Fibroblast of mammary gland (primary cell): ENCODE measurements around the gene UBE2G2.

Experiments
- DNase-seq: peaks from one replicate; pipeline ENCODE4 v3.0.0-alpha.2; 2010; ENCODE audit warnings: low read depth
- H3K4me3 ChIP-seq: 2 replicates; pipeline ENCODE4 v1.5.1; 2011; ENCODE audit warnings: low read depth, mild to moderate bottlenecking, low read length, moderate library complexity; ENCODE audit not compliant: control insufficient read depth
- TF ChIP-seq, protein P1 (sequence below): conservative IDR thresholded peaks from 2 replicates; pipeline ENCODE4 v1.5.1; 2011; ENCODE audit warnings: low read depth, low read length, inconsistent platforms; ENCODE audit not compliant: control insufficient read depth, insufficient read depth

Gene UBE2G2

DNA sequence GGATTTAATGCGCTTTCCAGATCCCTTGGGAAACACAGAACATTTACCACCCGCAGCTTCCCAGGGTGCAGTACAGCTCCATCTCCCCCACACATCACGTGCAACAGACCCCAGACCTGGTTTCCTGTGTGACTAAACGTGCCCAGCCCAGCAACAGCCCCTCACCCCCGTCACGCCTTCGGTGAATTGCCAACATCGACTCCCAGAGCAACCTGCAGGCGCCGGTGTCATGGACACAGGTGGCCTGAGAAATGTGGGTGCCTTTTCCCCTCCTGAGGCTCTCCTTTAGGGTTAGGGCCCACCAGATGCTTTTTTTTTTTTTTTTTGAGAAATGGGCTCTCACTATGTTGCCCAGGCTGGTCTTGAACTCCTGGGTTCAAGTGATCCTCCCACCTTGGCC, 40.5 kb upstream of the UBE2G2 start:
- no peak for DNase-seq
- H3K4me3 ChIP-seq = no peak overlapping the region
- TF ChIP-seq, protein P1, sequence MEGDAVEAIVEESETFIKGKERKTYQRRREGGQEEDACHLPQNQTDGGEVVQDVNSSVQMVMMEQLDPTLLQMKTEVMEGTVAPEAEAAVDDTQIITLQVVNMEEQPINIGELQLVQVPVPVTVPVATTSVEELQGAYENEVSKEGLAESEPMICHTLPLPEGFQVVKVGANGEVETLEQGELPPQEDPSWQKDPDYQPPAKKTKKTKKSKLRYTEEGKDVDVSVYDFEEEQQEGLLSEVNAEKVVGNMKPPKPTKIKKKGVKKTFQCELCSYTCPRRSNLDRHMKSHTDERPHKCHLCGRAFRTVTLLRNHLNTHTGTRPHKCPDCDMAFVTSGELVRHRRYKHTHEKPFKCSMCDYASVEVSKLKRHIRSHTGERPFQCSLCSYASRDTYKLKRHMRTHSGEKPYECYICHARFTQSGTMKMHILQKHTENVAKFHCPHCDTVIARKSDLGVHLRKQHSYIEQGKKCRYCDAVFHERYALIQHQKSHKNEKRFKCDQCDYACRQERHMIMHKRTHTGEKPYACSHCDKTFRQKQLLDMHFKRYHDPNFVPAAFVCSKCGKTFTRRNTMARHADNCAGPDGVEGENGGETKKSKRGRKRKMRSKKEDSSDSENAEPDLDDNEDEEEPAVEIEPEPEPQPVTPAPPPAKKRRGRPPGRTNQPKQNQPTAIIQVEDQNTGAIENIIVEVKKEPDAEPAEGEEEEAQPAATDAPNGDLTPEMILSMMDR = no peak

DNA sequence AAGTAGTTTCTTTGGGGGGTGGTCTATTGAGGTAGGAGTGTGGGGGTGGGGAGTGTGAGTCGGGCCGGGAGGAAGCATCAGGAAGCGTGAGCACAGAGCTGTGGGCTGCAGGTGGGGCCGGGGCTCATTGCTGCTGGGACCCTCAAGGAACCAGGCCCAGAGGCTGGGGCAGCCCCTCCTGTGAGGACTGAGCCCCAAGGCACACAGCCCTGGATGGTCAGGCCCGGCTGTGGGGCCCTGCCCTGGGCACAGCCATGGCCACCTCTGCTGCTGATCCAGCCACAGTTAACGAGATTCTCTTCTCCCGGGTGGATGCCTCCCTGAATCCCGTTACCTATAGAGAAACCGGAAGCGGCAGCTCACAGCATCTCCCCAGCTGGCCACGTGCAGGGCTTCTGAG, 39.2 kb upstream of the UBE2G2 start:
- DNase-seq = no peak
- TF ChIP-seq, protein P1 = no peak
- H3K4me3 ChIP-seq = no peak overlapping the region

DNA sequence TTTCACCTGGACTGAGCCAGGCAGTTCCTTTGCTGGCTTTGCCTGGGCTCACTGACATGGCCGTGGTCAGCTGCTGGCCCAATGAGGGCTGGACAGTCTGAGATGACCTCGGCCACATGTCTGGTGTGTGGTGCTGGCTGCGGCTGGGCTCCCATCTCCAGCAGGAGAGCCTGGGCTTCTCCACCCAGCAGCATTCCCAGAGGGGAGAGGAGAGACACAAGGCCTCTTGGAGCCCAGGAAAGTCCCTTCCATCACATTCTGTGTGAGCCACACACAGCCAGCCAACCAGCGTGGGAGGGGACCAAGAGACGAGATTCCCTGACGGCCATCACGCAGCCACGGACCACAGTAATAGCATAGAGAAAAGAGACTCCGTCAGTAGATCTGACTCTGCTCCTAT, 37.3 kb upstream of the UBE2G2 start:
- H3K4me3 ChIP-seq = no peak overlapping the region
- DNase-seq = no peak
- TF ChIP-seq, protein P1 = no peak

DNA sequence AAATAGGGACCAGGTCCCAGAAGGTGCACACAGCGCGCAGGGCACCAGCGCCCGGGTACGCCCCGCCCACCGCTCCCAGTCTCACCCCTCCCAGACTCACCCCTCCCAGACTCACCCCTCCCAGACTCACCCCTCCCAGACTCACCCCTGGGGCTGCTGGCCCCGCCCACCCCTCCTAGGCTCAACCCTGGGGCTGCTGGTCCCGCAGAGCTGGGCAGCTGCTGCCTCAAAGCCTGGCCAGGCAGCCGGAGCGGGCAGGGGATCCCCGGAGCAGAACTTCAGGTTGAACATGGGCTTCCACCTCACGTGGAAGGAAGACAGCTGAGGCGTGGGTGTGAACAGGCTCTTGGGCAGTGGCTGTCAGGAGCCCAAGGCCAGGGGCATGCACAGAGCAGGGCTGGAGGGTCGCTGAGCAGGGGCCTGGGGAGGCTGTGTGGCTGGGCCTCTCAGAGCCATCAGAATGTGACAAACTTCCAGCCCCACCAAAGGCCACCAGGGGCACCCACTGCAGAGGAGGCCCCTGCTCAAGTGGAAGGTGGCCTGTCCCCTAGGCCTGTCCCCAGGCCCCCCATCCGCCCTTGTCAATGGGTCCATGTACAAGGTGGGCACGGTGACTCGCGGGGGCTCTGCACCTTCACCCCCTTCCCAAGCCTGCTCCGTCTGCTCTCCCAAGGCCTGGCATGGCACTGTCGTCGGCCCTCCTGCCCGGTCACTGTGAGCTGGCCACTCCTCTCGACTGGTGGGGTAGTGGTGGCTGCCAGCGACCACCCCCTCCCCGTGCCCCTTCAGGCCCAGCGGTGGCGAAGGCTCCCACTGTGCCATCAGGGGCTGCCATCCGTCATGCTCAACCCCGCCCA, 36.6 kb upstream of the UBE2G2 start:
- DNase-seq = no peak
- no peak overlapping the region for H3K4me3 ChIP-seq
- TF ChIP-seq, protein P1 = no peak

DNA sequence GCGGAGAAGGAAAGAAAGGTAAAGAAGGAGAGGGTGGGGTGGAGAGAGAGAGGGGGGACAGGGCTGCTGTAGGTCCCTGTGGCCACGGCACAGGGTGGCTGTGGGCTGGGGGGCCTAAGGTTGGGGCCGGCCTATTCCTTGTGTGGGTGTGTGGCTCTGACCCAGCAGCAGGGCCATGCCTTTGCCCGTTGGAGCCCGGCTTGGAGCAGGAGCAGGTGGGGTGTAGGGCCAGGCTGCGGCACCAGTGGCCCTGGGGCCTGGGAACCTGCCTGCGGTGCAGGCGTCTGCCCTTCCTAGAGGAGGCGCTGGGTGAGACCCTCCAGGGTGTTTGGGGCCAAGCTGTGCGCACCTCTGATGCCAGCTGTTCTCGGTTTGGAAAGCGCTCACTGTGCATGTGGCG, 35.9 kb upstream of the UBE2G2 start:
- no peak for DNase-seq
- H3K4me3 ChIP-seq = no peak overlapping the region
- TF ChIP-seq, protein P1 = no peak

DNA sequence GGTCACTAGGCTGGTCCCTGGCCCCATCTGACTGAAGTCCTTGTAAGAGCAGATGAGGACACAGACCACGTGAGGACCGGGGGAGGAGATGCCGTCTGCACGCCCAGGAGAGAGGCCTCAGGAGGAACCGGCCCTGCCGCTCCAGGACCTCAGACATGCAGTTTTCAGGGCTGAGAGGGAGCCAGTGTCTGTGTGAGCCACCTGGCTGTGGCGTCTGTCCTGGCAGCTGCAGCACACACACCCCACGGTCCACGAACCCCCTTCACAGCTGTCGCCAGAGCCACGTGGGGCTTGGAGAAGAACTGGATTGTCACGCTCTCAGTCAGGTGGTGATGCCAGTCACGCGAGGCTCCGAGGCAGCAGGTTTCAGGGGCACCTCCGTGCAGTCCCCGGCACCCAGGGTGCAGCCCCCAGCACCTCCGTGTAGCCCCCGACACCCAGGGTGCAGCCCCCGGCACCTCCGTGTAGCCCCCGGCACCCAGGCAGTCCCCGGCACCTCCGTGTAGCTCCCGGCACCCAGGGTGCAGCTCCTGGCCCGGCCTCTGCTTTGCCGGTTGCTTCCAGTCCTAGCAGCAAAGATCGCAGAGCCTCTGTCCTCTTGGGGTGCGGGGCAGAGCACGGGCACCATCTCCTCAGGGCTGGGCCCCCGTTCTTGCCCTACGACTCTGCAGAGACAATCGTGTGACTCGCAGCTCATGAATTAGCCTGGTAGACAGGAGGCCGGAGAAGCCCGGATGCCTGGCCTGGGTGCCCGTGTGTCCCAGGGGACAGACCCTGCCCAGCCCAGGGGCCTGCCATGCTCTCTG, 35.2 kb upstream of the UBE2G2 start:
- TF ChIP-seq, protein P1 = no peak
- no peak overlapping the region for H3K4me3 ChIP-seq
- DNase-seq = peak; percentile 39
